Sigmoid colon (tissue), 7 donors: Measurements from ENCODE around the gene SURF1. TPM values are rescaled to one million over a fixed set of nuclear protein-coding genes. Genes with fewer than 3 reads are reported as not detected.

Experiments
- DNase-seq: peaks from one replicate; pipeline ENCODE4 v3.0.0-alpha.2; 2019
- H3K27ac ChIP-seq, 4 donors: fragments of 200-600 bp; sonication (generic); one replicate each; pipeline ENCODE4 v1.5.1; 2016 to 2019; ENCODE audit warnings: mild to moderate bottlenecking in 1 of 4
- H3K27me3 ChIP-seq, 3 donors: fragments of 200-600 bp; sonication (generic); one replicate each; pipeline ENCODE4 v1.5.1; 2019; ENCODE audit warnings: mild to moderate bottlenecking in 1 of 3
- H3K36me3 ChIP-seq, 4 donors: fragments of 200-600 bp; sonication (generic); one replicate each; pipeline ENCODE4 v1.5.1; 2016 to 2019
- H3K4me1 ChIP-seq, 4 donors: fragments of 200-600 bp; sonication (generic); one replicate each; pipeline ENCODE4 v1.5.1; 2017 to 2019
- H3K4me3 ChIP-seq, 4 donors: fragments of 200-600 bp; sonication (generic); one replicate each; pipeline ENCODE4 v1.5.1; 2017 to 2019; ENCODE audit warnings: mild to moderate bottlenecking in 2 of 4, moderate library complexity in 1 of 4
- H3K9me3 ChIP-seq, 4 donors: fragments of 200-600 bp in 3 of 4; sonication (generic) in 3 of 4; one replicate each; pipeline versions ENCODE4 v1.5.1 to v1.6.1; 2013 to 2019
- CTCF ChIP-seq, 4 experiments: fragments of 450-650 bp in 3 of 4; fragments of 200-600 bp in 1 of 4; IDR thresholded peaks; one replicate each; pipeline ENCODE4 v1.5.1; 2016 to 2019; ENCODE audit warnings: antibody characterized with exemption in 4 of 4, mild to moderate bottlenecking in 3 of 4, moderate library complexity in 2 of 4
- EP300 ChIP-seq, 4 donors: sonication (generic); formaldehyde crosslinking; IDR thresholded peaks; one replicate each; pipeline ENCODE4 v1.6.1; 2017; ENCODE audit warnings: antibody characterized with exemption in 4 of 4
- POLR2A ChIP-seq, 2 donors: fragments of 450-650 bp; IDR thresholded peaks; one replicate each; pipeline ENCODE4 v1.6.1; 2016; ENCODE audit warnings: antibody characterized with exemption in 2 of 2, mild to moderate bottlenecking in 2 of 2, moderate library complexity in 2 of 2
- POLR2AphosphoS5 ChIP-seq, 4 donors: sonication (generic); formaldehyde crosslinking; IDR thresholded peaks; one replicate each; pipeline ENCODE4 v1.6.1; 2017; ENCODE audit warnings: antibody characterized with exemption in 4 of 4
- WGBS, 2 donors: extraction: QIAGEN DNeasy Blood & Tissue Kit; methylation state at CpG; one replicate each; pipeline ENCODE4 v1.1.7; 2013; 5-methylcytosine and 5-hydroxymethylcytosine counted together
- intact Hi-C: fragments of 100-400 bp; cut with DNase I; formaldehyde crosslinking; loops from one replicate; pipeline ENCODE4 v1.15.1; 2023
- polyA plus RNA-seq, 3 donors: library from polyadenylated mRNA; stranded (reverse); fragments of 200-250 nt; gene quantifications; one replicate each; pipeline ENCODE4 v1.2.3, GENCODE V29; 2013
- small RNA-seq, 3 donors: library from RNA; depleted of rRNA; stranded (forward); fragments of <200 nt; gene quantifications; one replicate each; pipeline ENCODE3, GENCODE V24; 2016
- total RNA-seq, 4 donors: library from RNA; depleted of rRNA; stranded (reverse); fragments of >200 nt; gene quantifications; one replicate each; pipeline ENCODE4 v1.1.0, GENCODE V29; 2016
- donor health status: healthy with polysubstance abuse.
- donor health status: Bipolar disorder and iron deficiency.
- donor health status: healthy.

The SURF1 gene
- total and polyA plus RNA-seq, 7 donors = 33.8 to 98.7 (median 59.0) TPM

- Histone ChIP-seq H3K4me1 (no peaks in the 10 kb centered on the region), H3K4me3 (no peak overlapping the region), H3K9me3 (no peaks in the 10 kb centered on the region), H3K27me3 (peaks cover 0 to 11% (median 0%) of the 10 kb centered on the region in 3 donors), H3K27ac (no peak overlapping the region), H3K36me3 (no peaks in the 10 kb centered on the region)
- intact Hi-C loops = no loop called here
- no peak for TF ChIP-seq CTCF (IDR thresholded peaks at IDR 0.05)
- no peak for TF ChIP-seq EP300 (IDR thresholded peaks at IDR 0.05)
- TF ChIP-seq POLR2AphosphoS5 (IDR thresholded peaks at IDR 0.05) = no peak
- no peak for TF ChIP-seq POLR2A (IDR thresholded peaks at IDR 0.05)
- DNase-seq = no peak
- WGBS, 2 donors = 82 to 86% methylated on average over 26 of the region's 26 CpGs
Measured at GRCh38 chr9:133303266-133304157, 52.8 kb downstream of the SURF1 start.

Small RNA genes within 50 kb of the gene (small RNA-seq; reads per million reads assigned to genes)
- 0 reads per million in 3 donors for gene RF00019
- 0 reads per million in 3 donors for gene SNORD24
- gene SNORD36A = 0 reads per million in 3 donors
- 0 reads per million in 3 donors for gene SNORD36B
- 0 reads per million in 3 donors for gene SNORD36C

Other genes with a start within 250 kb of the SURF1 start
- 10 to 100 TPM; 35.2 to 52.7 (median 39.6) TPM for gene RALGDS, start 235.2 kb downstream of the SURF1 start, total RNA-seq
- gene RALGDS, start 235.2 kb downstream of the SURF1 start, polyA plus RNA-seq = 10 to 100 TPM; 27.6 to 49.7 (median 32.1) TPM
- gene GBGT1, start 192.6 kb downstream of the SURF1 start, total RNA-seq = 10 to 100 TPM in 3 of 4 donors, 1 to 10 TPM in 1; 8.9 to 31.1 (median 19.2) TPM
- 1 to 10 TPM; 4.2 to 9.9 (median 5.4) TPM for gene GBGT1, start 192.6 kb downstream of the SURF1 start, polyA plus RNA-seq
- not detected for gene OBP2B, start 147.2 kb downstream of the SURF1 start, total RNA-seq
- gene OBP2B, start 147.2 kb downstream of the SURF1 start, polyA plus RNA-seq = not detected
- 1 to 10 TPM in 2 of 4 donors, under 1 TPM in 2; 0.36 to 1.5 (median 1.0) TPM for gene ABO, start 81.3 kb downstream of the SURF1 start, total RNA-seq
- gene ABO, start 81.3 kb downstream of the SURF1 start, polyA plus RNA-seq = 10 to 100 TPM; 15.0 to 27.3 (median 24.5) TPM
- 10 to 100 TPM; 13.9 to 20.1 (median 16.2) TPM for gene SURF6, start 20.3 kb downstream of the SURF1 start, total RNA-seq
- gene SURF6, start 20.3 kb downstream of the SURF1 start, polyA plus RNA-seq = 10 to 100 TPM; 22.8 to 43.1 (median 24.3) TPM
- 10 to 100 TPM; 17.2 to 31.3 (median 28.4) TPM for gene MED22, start 8.4 kb downstream of the SURF1 start, total RNA-seq
- 10 to 100 TPM in 2 of 3 donors, 1 to 10 TPM in 1; 8.4 to 23.7 (median 11.8) TPM for gene MED22, start 8.4 kb downstream of the SURF1 start, polyA plus RNA-seq
- 1,000 to 10,000 TPM; 2,027 to 2,561 (median 2,271) TPM for gene RPL7A, start 8.3 kb downstream of the SURF1 start, total RNA-seq
- 1,000 to 10,000 TPM; 2,364 to 4,020 (median 2,962) TPM for gene RPL7A, start 8.3 kb downstream of the SURF1 start, polyA plus RNA-seq
- gene SURF2, start 63 bp upstream of the SURF1 start, total RNA-seq = 10 to 100 TPM; 10.2 to 32.3 (median 15.2) TPM
- 10 to 100 TPM; 17.4 to 27.1 (median 19.9) TPM for gene SURF2, start 63 bp upstream of the SURF1 start, polyA plus RNA-seq
- gene SURF4, start 19.6 kb upstream of the SURF1 start, total RNA-seq = 10 to 100 TPM; 73.4 to 88.8 (median 84.3) TPM
- 100 to 1,000 TPM in 1 of 3 donors, 10 to 100 TPM in 2; 17.4 to 190 (median 31.2) TPM for gene SURF4, start 19.6 kb upstream of the SURF1 start, polyA plus RNA-seq
- gene STKLD1, start 19.9 kb upstream of the SURF1 start, total RNA-seq = 1 to 10 TPM in 2 of 4 donors, under 1 TPM in 1, not detected in 1; 0.49 to 8.3 (median 2.1) TPM
- 1 to 10 TPM in 2 of 3 donors, under 1 TPM in 1; 0.69 to 1.8 (median 1.2) TPM for gene STKLD1, start 19.9 kb upstream of the SURF1 start, polyA plus RNA-seq
- 10 to 100 TPM; 16.3 to 22.2 (median 18.8) TPM for gene REXO4, start 61.5 kb upstream of the SURF1 start, total RNA-seq
- gene REXO4, start 61.5 kb upstream of the SURF1 start, polyA plus RNA-seq = 10 to 100 TPM; 13.2 to 25.9 (median 16.2) TPM
- gene ADAMTS13, start 65.9 kb upstream of the SURF1 start, total RNA-seq = 1 to 10 TPM in 2 of 4 donors, under 1 TPM in 2; 0.71 to 1.9 (median 1.4) TPM
- gene ADAMTS13, start 65.9 kb upstream of the SURF1 start, polyA plus RNA-seq = 1 to 10 TPM in 1 of 3 donors, under 1 TPM in 2; 0.60 to 3.4 (median 0.69) TPM
- 10 to 100 TPM in 1 of 4 donors, 1 to 10 TPM in 3; 6.7 to 13.4 (median 8.9) TPM for gene CACFD1, start 103.5 kb upstream of the SURF1 start, total RNA-seq
- 10 to 100 TPM; 21.0 to 44.6 (median 29.6) TPM for gene CACFD1, start 103.5 kb upstream of the SURF1 start, polyA plus RNA-seq
- gene SLC2A6, start 122.6 kb upstream of the SURF1 start, total RNA-seq = 1 to 10 TPM; 1.4 to 2.7 (median 2.0) TPM
- 1 to 10 TPM; 1.2 to 8.2 (median 1.8) TPM for gene SLC2A6, start 122.6 kb upstream of the SURF1 start, polyA plus RNA-seq
- gene MYMK, start 168.5 kb upstream of the SURF1 start, total RNA-seq = not detected
- gene MYMK, start 168.5 kb upstream of the SURF1 start, polyA plus RNA-seq = not detected
- 1 to 10 TPM in 2 of 4 donors, under 1 TPM in 2; 0.33 to 4.2 (median 0.94) TPM for gene ADAMTSL2, start 178.2 kb upstream of the SURF1 start, total RNA-seq
- 1 to 10 TPM in 1 of 3 donors, under 1 TPM in 2; 0.46 to 1.8 (median 0.60) TPM for gene ADAMTSL2, start 178.2 kb upstream of the SURF1 start, polyA plus RNA-seq